SK-N-SH (cell line): ENCODE measurements around the gene ROR2. TPM values are rescaled to one million over a fixed set of nuclear protein-coding genes. Genes with fewer than 3 reads are reported as not detected.

ENCODE experiments used
- CTCF ChIA-PET: fragments of 300-600, 350-600 bp; formaldehyde crosslinking; extraction: SDS; loops from one replicate; lab custom pipeline; 2021; lab: Yijun Ruan, JAX
- POLR2A ChIA-PET: fragments of 350-600 bp; sonication (Branson Sonifier 250); formaldehyde crosslinking; extraction: SDS; loops from one replicate; lab custom pipeline; 2020; ENCODE audit warnings: antibody characterized with exemption, inconsistent platforms; lab: Yijun Ruan, JAX
- DNase-seq: peaks from one replicate; pipeline ENCODE4 v3.0.0; 2012
- H2AFZ ChIP-seq: fragments of 200-600 bp; sonication (generic); 2 replicates; pipeline ENCODE4 v1.8.1; 2016; ENCODE audit warnings: antibody characterized with exemption, mild to moderate bottlenecking, low read depth
- H3F3A ChIP-seq: fragments of 200-600 bp; sonication (generic); replicated peaks from 2 replicates; pipeline ENCODE3; 2016; ENCODE audit warnings: antibody characterized with exemption, mild to moderate bottlenecking; ENCODE audit not compliant: insufficient read depth
- H3K27ac ChIP-seq, 2 experiments: fragments of 200-500 bp in 1 of 2; fragments of 200-600 bp in 1 of 2; sonication (Bioruptor generic) in 1 of 2; sonication (generic), shearing (Covaris generic) in 1 of 2; 2 replicates each; pipeline versions ENCODE4 v1.5.1 to v1.6.1; 2014 to 2016; ENCODE audit warnings: low read depth in 2 of 2, inconsistent platforms in 1 of 2, low read length in 1 of 2, mild to moderate bottlenecking in 1 of 2, mixed read lengths in 1 of 2
- H3K27me3 ChIP-seq: fragments of 200-600 bp; sonication (generic), shearing (Covaris generic); 2 replicates; pipeline ENCODE4 v1.6.1; 2016; ENCODE audit warnings: mixed run types; ENCODE audit not compliant: insufficient read depth
- H3K36me3 ChIP-seq, 2 experiments: fragments of 200-500 bp in 1 of 2; fragments of 200-600 bp in 1 of 2; sonication (Bioruptor generic) in 1 of 2; sonication (generic) in 1 of 2; replicated peaks in 1 of 2; 2 replicates each; pipeline versions ENCODE3 to v1.5.1; 2014 to 2016; ENCODE audit warnings: low read length in 1 of 2, mild to moderate bottlenecking in 1 of 2; ENCODE audit not compliant: insufficient read depth in 2 of 2, control insufficient read depth in 1 of 2
- H3K4me1 ChIP-seq, 2 experiments: fragments of 200-500 bp in 1 of 2; fragments of 200-600 bp in 1 of 2; sonication (Bioruptor generic) in 1 of 2; sonication (generic), shearing (Covaris generic) in 1 of 2; 2 replicates each; pipeline versions ENCODE4 v1.5.1 to v1.6.1; 2014 to 2016; ENCODE audit warnings: low read depth in 1 of 2, low read length in 1 of 2, mixed run types in 1 of 2; ENCODE audit not compliant: insufficient read depth in 2 of 2, control insufficient read depth in 1 of 2
- H3K4me2 ChIP-seq: fragments of 200-600 bp; sonication (generic), shearing (Covaris generic); 2 replicates; pipeline ENCODE4 v1.6.1; 2017; ENCODE audit warnings: mixed run types
- H3K4me3 ChIP-seq, 2 experiments: fragments of 200-500 bp in 1 of 2; fragments of 200-600 bp in 1 of 2; sonication (Bioruptor generic) in 1 of 2; sonication (generic), shearing (Covaris generic) in 1 of 2; 2 replicates each; pipeline versions ENCODE4 v1.5.1 to v1.8.1; 2014 to 2016; ENCODE audit warnings: low read depth in 2 of 2, inconsistent platforms in 1 of 2, low read length in 1 of 2, mild to moderate bottlenecking in 1 of 2, mixed read lengths in 1 of 2, moderate library complexity in 1 of 2
- H3K79me2 ChIP-seq: fragments of 200-600 bp; sonication (generic); 2 replicates; pipeline ENCODE4 v1.8.1; 2017; ENCODE audit warnings: mild to moderate bottlenecking; ENCODE audit not compliant: insufficient read depth
- H3K9ac ChIP-seq: fragments of 200-600 bp; sonication (generic); 2 replicates; pipeline ENCODE4 v1.6.1; 2017; ENCODE audit warnings: mixed run types
- H3K9me2 ChIP-seq: fragments of 200-600 bp; sonication (generic); 2 replicates; pipeline ENCODE4 v1.6.1; 2017; ENCODE audit warnings: mixed run types
- H3K9me3 ChIP-seq: fragments of 200-600 bp; sonication (generic); 2 replicates; pipeline ENCODE4 v1.6.1; 2017; ENCODE audit warnings: mixed run types, mild to moderate bottlenecking, moderate library complexity
- H4K20me1 ChIP-seq: fragments of 200-600 bp; sonication (generic); 2 replicates; pipeline ENCODE4 v1.6.1; 2017; ENCODE audit warnings: mild to moderate bottlenecking, mixed run types; ENCODE audit not compliant: insufficient read depth
- EP300 ChIP-seq, 2 experiments: IDR thresholded peaks; 2 replicates each; pipeline versions ENCODE4 v1.4.0 to v1.6.1; 2012; ENCODE audit warnings: borderline replicate concordance in 1 of 2, low read depth in 1 of 2, low read length in 1 of 2
- MEF2A ChIP-seq: IDR thresholded peaks from 2 replicates; pipeline ENCODE4 v1.4.0; 2012; ENCODE audit warnings: low read depth, borderline replicate concordance
- NFIC ChIP-seq: IDR thresholded peaks from 2 replicates; pipeline ENCODE4 v1.4.0; 2012; ENCODE audit warnings: borderline replicate concordance
- POLR2AphosphoS5 ChIP-seq: IDR thresholded peaks from 2 replicates; pipeline ENCODE4 v1.6.1; 2012; ENCODE audit warnings: low read depth, low read length
- RAD21 ChIP-seq: IDR thresholded peaks from 2 replicates; pipeline ENCODE4 v1.6.1; 2012; ENCODE audit warnings: mild to moderate bottlenecking, low read length
- RFX5 ChIP-seq: IDR thresholded peaks from 2 replicates; pipeline ENCODE4 v1.6.1; 2012; ENCODE audit warnings: mild to moderate bottlenecking, improper control_type of control experiment, low read length
- WGBS: methylation state at CpG from one replicate; pipeline ENCODE4 v1.1.6; 2017; ENCODE audit warnings: low lambda C conversion rate; 5-methylcytosine and 5-hydroxymethylcytosine counted together
- polyA plus RNA-seq, 3 experiments: library from polyadenylated mRNA; depleted of rRNA; stranded (reverse); fragments of >200 nt; gene quantifications; 2 replicates each; pipeline ENCODE4 v1.2.3, GENCODE V29; 2012
- TF ChIP-seq, protein P1 (sequence below): IDR thresholded peaks from 2 replicates; pipeline ENCODE4 v1.4.0; 2012; ENCODE audit warnings: low read depth
- TF ChIP-seq, protein P2 (sequence below): fragments of 200-600 bp; sonication (generic); IDR thresholded peaks from 2 replicates; pipeline ENCODE4 v1.6.1; 2017; ENCODE audit warnings: antibody characterized with exemption, mild to moderate bottlenecking, moderate library complexity
- TF ChIP-seq, protein P3 (sequence below): IDR thresholded peaks from 2 replicates; pipeline ENCODE4 v1.4.0; 2012; ENCODE audit warnings: low read depth, borderline replicate concordance
- TF ChIP-seq, protein P4 (sequence below): IDR thresholded peaks from 2 replicates; pipeline ENCODE4 v1.6.1; 2012; ENCODE audit warnings: mild to moderate bottlenecking, low read depth, low read length, moderate library complexity

The ROR2 gene
- polyA plus RNA-seq, 1 of the 3 experiments (the other 2 are of a cell fraction) = 0.43 TPM

DNA sequence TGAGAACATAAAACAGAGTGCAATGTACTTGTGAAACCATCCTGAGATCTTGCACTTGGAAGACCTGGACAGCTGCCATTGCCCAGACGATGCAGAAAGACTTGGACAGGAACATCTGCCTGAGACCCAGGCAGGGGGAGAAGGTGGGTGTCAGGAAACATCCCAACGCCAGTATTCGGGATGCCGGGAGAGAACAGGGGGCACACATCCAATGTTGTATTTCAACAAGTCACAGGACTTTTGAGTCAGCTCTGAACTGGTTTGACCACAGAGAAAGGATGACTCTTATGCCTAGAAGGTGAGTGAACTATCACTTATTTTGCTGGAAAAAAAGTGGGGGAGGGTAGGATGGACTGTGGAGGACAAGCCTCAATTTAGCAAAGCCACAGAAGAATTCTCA is 124.6 kb downstream of the ROR2 start:
- Histone ChIP-seq H3K4me2 (no peak overlapping the region), H3K4me3 (no peak overlapping the region), H3K79me2 (no peaks in the 10 kb centered on the region), H3K9me3 (no peaks in the 10 kb centered on the region), H3K9me2 (no peaks in the 10 kb centered on the region), H3K27me3 (peaks cover 7% of the 10 kb centered on the region; the same call in 1 of the 2 replicates), H3K4me1 (peaks cover 0 to 27% of the 10 kb centered on the region in 2 experiments; a peak in 2 of 4 replicates), H4K20me1 (no peaks in the 10 kb centered on the region), H3K27ac (peak overlapping the region in 1 of 2 experiments; percentile 83; a peak in 2 of 4 replicates), H3F3A (no peaks in the 10 kb centered on the region), H3K9ac (no peak overlapping the region), H3K36me3 (no peaks in the 10 kb centered on the region), H2AFZ (no peak overlapping the region)
- ChIA-PET POLR2A (interaction anchor here (1.5 kb wide), 1 partner anchor 125 kb away, joined by 3 read pairs; no protein-coding TSS in a partner anchor), CTCF (interaction anchor here (0.6 to 3.5 kb wide), 10 partner anchors 10 to 129 kb away, joined by 3 to 18 read pairs (median 6); partner anchors contain the start of gene ROR2)
- WGBS = 76% methylated on average over 3 of the region's 4 CpGs
- no peak for TF ChIP-seq EP300 (IDR thresholded peaks at IDR 0.05; ENCODE audit: borderline replicate concordance in 1 of 2, low read depth in 1 of 2, low read length in 1 of 2)
- TF ChIP-seq RFX5 = no peak
- TF ChIP-seq MEF2A = no peak
- TF ChIP-seq, protein P1, sequence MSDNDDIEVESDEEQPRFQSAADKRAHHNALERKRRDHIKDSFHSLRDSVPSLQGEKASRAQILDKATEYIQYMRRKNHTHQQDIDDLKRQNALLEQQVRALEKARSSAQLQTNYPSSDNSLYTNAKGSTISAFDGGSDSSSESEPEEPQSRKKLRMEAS = no peak
- no peak for TF ChIP-seq RAD21
- TF ChIP-seq, protein P2, sequence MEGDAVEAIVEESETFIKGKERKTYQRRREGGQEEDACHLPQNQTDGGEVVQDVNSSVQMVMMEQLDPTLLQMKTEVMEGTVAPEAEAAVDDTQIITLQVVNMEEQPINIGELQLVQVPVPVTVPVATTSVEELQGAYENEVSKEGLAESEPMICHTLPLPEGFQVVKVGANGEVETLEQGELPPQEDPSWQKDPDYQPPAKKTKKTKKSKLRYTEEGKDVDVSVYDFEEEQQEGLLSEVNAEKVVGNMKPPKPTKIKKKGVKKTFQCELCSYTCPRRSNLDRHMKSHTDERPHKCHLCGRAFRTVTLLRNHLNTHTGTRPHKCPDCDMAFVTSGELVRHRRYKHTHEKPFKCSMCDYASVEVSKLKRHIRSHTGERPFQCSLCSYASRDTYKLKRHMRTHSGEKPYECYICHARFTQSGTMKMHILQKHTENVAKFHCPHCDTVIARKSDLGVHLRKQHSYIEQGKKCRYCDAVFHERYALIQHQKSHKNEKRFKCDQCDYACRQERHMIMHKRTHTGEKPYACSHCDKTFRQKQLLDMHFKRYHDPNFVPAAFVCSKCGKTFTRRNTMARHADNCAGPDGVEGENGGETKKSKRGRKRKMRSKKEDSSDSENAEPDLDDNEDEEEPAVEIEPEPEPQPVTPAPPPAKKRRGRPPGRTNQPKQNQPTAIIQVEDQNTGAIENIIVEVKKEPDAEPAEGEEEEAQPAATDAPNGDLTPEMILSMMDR = no peak
- TF ChIP-seq NFIC = no peak
- no peak for TF ChIP-seq POLR2AphosphoS5
- TF ChIP-seq, protein P3, sequence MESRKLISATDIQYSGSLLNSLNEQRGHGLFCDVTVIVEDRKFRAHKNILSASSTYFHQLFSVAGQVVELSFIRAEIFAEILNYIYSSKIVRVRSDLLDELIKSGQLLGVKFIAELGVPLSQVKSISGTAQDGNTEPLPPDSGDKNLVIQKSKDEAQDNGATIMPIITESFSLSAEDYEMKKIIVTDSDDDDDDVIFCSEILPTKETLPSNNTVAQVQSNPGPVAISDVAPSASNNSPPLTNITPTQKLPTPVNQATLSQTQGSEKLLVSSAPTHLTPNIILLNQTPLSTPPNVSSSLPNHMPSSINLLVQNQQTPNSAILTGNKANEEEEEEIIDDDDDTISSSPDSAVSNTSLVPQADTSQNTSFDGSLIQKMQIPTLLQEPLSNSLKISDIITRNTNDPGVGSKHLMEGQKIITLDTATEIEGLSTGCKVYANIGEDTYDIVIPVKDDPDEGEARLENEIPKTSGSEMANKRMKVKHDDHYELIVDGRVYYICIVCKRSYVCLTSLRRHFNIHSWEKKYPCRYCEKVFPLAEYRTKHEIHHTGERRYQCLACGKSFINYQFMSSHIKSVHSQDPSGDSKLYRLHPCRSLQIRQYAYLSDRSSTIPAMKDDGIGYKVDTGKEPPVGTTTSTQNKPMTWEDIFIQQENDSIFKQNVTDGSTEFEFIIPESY = no peak
- TF ChIP-seq, protein P4, sequence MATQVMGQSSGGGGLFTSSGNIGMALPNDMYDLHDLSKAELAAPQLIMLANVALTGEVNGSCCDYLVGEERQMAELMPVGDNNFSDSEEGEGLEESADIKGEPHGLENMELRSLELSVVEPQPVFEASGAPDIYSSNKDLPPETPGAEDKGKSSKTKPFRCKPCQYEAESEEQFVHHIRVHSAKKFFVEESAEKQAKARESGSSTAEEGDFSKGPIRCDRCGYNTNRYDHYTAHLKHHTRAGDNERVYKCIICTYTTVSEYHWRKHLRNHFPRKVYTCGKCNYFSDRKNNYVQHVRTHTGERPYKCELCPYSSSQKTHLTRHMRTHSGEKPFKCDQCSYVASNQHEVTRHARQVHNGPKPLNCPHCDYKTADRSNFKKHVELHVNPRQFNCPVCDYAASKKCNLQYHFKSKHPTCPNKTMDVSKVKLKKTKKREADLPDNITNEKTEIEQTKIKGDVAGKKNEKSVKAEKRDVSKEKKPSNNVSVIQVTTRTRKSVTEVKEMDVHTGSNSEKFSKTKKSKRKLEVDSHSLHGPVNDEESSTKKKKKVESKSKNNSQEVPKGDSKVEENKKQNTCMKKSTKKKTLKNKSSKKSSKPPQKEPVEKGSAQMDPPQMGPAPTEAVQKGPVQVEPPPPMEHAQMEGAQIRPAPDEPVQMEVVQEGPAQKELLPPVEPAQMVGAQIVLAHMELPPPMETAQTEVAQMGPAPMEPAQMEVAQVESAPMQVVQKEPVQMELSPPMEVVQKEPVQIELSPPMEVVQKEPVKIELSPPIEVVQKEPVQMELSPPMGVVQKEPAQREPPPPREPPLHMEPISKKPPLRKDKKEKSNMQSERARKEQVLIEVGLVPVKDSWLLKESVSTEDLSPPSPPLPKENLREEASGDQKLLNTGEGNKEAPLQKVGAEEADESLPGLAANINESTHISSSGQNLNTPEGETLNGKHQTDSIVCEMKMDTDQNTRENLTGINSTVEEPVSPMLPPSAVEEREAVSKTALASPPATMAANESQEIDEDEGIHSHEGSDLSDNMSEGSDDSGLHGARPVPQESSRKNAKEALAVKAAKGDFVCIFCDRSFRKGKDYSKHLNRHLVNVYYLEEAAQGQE = no peak
- DNase-seq = no peak
